GM06990 (cell line): Measurements from ENCODE around the gene TMEM87A.

Source experiments
- DNase-seq: peaks from one replicate; pipeline ENCODE4 v3.0.0-alpha.2; 2011; ENCODE audit not compliant: insufficient read length; ENCODE audit errors: extremely low read depth
- H3K27me3 ChIP-seq: replicated peaks from 2 replicates; pipeline ENCODE4 v1.6.0; 2011; ENCODE audit warnings: low read length; ENCODE audit not compliant: control insufficient read depth, insufficient read depth
- H3K36me3 ChIP-seq: 2 replicates; pipeline ENCODE4 v1.5.1; 2011; ENCODE audit warnings: low read length; ENCODE audit not compliant: control insufficient read depth, insufficient read depth
- H3K4me3 ChIP-seq: replicated peaks from 2 replicates; pipeline ENCODE4 v1.5.1; 2011; ENCODE audit warnings: low read depth, mild to moderate bottlenecking, control low read depth, low read length
- TF ChIP-seq, protein P1 (sequence below): IDR thresholded peaks from 2 replicates; pipeline ENCODE4 v1.5.1; 2011; ENCODE audit warnings: low read length, control low read depth, mild to moderate bottlenecking, inconsistent platforms; ENCODE audit not compliant: insufficient read depth, poor library complexity, severe bottlenecking

TMEM87A gene

DNA sequence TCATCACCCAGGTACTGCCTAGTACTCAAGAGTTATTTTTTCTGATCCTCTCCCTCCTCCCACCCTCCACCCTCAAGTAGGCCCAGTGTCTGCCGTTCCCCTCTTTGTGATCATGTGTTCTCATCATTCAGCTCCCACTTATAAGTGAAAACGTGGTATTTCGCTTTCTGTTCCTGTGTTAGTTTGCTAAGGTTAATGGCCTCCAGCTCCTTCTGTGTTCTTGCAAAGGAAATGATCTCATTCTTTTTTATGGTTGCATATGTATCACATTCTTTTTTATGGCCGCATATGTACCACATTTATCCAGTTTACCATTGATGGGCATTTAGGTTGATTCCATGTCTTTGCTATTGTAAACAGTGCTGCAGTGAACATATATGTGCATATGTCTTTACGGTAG is 8.4 kb downstream of the TMEM87A start:
- DNase-seq, result no peak
- no peak overlapping the region for H3K4me3 ChIP-seq
- H3K36me3 ChIP-seq, result peaks cover 4% of the 10 kb centered on the region
- no peaks in the 10 kb centered on the region for H3K27me3 ChIP-seq
- TF ChIP-seq, protein P1, sequence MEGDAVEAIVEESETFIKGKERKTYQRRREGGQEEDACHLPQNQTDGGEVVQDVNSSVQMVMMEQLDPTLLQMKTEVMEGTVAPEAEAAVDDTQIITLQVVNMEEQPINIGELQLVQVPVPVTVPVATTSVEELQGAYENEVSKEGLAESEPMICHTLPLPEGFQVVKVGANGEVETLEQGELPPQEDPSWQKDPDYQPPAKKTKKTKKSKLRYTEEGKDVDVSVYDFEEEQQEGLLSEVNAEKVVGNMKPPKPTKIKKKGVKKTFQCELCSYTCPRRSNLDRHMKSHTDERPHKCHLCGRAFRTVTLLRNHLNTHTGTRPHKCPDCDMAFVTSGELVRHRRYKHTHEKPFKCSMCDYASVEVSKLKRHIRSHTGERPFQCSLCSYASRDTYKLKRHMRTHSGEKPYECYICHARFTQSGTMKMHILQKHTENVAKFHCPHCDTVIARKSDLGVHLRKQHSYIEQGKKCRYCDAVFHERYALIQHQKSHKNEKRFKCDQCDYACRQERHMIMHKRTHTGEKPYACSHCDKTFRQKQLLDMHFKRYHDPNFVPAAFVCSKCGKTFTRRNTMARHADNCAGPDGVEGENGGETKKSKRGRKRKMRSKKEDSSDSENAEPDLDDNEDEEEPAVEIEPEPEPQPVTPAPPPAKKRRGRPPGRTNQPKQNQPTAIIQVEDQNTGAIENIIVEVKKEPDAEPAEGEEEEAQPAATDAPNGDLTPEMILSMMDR, result no peak

DNA sequence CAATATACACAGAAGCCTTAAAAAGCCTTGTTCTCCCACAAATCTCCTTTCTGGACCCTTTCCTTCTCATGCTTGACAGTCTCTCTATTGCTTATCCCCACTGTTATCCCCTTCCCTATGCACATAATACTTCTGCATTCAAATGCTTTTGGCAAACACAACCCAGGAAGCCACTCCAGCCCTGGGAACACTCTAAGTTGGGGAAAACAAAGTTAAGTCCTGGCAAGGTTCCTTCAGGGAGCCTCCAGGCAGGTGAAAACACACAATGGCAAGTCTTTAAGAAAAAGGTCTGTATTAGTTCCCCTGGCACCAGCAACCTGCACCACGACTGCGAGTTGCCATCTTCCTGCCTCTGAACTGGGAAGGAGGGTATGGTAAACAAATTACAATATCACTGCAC is 19.9 kb downstream of the TMEM87A start:
- Histone ChIP-seq H3K36me3 (peaks cover 3% of the 10 kb centered on the region), H3K27me3 (no peaks in the 10 kb centered on the region), H3K4me3 (no peak overlapping the region)
- TF ChIP-seq, protein P1, result no peak
- no peak for DNase-seq

DNA sequence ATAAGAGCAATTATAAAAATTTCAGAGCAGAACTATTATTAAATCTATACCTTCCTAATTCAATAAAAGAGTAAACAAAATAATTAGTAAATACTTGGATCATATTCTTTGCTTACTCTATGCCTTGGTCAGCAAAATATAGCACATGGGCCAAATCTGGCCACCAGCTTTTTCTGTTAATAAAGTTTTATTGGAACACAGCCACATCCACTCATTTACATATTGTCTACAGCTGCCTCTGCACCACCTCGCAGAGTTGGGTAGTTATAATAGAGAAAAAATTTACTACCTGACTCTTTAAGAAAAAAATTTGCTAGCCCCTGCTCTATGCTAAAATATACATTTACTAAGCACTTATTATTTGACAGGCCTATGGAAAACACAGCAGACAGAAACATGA is 32.4 kb downstream of the TMEM87A start:
- TF ChIP-seq, protein P1, result no peak
- Histone ChIP-seq H3K4me3 (no peak overlapping the region), H3K27me3 (no peaks in the 10 kb centered on the region), H3K36me3 (no peaks in the 10 kb centered on the region; the same call in none of the 2 replicates)
- no peak for DNase-seq

DNA sequence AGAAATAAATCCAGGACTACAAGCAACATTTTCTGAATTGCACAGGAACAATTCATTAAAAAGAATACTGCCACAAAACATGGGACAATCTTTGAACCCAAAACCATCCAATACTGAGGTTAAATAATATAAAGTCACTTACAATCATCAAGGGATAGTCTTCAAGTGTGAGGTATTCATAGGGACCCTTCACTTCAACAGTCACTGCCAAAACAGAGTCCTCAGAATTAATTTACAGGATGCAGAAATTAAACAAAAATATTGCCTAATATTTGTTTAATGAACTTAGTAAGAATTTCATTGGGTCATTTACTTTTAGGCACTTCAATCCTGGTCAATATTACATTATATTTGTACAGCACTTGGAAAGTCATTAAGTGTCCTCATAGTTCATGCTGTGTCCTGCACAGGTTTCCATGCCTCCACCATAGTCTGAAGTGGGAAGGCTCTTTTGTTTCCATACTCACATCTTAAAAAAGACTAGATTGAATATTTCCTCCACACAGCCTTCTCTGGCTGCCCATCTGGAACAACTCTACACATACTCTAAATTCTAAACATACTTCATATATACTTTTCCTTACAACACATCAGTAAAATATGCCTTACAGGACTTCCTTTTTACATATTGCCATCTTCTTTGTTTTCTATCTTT is 33.6 kb downstream of the TMEM87A start:
- H3K36me3 ChIP-seq, result no peaks in the 10 kb centered on the region; the same call in none of the 2 replicates
- TF ChIP-seq, protein P1, result no peak
- no peak for DNase-seq
- no peak overlapping the region for H3K4me3 ChIP-seq
- H3K27me3 ChIP-seq, result no peaks in the 10 kb centered on the region

DNA sequence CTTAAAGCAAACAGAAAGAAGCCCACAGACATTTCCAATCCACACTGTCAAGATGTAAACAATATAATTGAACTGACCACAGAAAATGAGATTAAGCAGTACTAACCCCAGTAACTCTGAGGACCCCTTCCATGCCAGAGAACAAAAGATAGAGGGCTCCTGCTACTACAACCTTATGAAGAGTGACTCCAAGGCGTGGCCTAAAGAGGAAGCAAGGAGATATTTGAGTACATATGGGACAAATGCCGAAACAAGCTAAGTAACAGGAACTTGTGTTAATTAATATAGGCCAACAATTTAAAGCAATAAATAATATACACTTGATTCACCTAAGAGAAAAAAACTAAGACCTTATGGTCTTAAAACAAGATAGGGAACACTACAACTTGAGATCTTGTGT is 40.1 kb downstream of the TMEM87A start:
- TF ChIP-seq, protein P1, result no peak
- Histone ChIP-seq H3K36me3 (peaks cover 4% of the 10 kb centered on the region), H3K4me3 (no peak overlapping the region), H3K27me3 (no peaks in the 10 kb centered on the region)
- no peak for DNase-seq

DNA sequence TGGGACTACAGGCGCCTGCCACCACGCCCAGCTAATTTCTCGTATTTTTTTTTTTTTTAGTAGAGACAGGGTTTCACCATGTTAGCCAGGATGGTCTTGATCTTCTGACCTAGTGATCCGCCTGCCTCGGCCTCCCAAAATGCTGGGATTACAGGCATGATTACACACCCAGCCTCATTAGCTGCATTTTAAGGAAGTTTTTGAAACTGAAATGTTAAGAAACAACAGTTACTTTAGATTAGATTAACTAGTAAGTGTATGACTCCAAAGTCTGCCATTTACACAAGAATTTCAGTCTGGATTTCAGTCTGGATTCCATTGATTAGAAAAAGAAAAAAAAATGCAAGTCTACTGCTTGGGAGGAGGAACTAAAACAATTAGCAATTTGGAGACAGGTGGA is 40.6 kb downstream of the TMEM87A start:
- TF ChIP-seq, protein P1, result no peak
- Histone ChIP-seq H3K4me3 (no peak overlapping the region), H3K27me3 (no peaks in the 10 kb centered on the region), H3K36me3 (peaks cover 4% of the 10 kb centered on the region)
- no peak for DNase-seq
